Measurements from ENCODE around the gene DDI2.

DDI2 gene

GRCh38 chr1:15705184-15705566 lies 87.9 kb downstream of the DDI2 start:
- no peak for DNase-seq

- no peak for DNase-seq
Measured at GRCh38 chr1:15706751-15707150, 89.5 kb downstream of the DDI2 start.

GRCh38 chr1:15707239-15707925 lies 90.1 kb downstream of the DDI2 start:
- no peak for DNase-seq

GRCh38 chr1:15708486-15709137 lies 91.4 kb downstream of the DDI2 start:
- no peak for DNase-seq

- no peak for DNase-seq
Measured at GRCh38 chr1:15709226-15709625, 92.0 kb downstream of the DDI2 start.

- no peak for DNase-seq
Measured at GRCh38 chr1:15712168-15712567, 94.9 kb downstream of the DDI2 start.

- DNase-seq = no peak
Measured at GRCh38 chr1:15714406-15715136, 97.3 kb downstream of the DDI2 start.

GRCh38 chr1:15717418-15718125 lies 100.3 kb downstream of the DDI2 start:
- DNase-seq = no peak

GRCh38 chr1:15718199-15718601 lies 100.9 kb downstream of the DDI2 start:
- no peak for DNase-seq
